HG03565 (cell line): ENCODE measurements around the gene GSK3B.

Experiments
- ATAC-seq: cut with Tn5 transposase; IDR thresholded peaks from one replicate; pipeline ENCODE4 v1.9.1; 2021; ENCODE audit warnings: mild to moderate bottlenecking, moderate library complexity; ENCODE audit not compliant: unreplicated experiment

The GSK3B gene

GRCh38 chr3:119950666-119951325, 143.5 kb downstream of the GSK3B start:
- ATAC-seq, result no peak

DNA sequence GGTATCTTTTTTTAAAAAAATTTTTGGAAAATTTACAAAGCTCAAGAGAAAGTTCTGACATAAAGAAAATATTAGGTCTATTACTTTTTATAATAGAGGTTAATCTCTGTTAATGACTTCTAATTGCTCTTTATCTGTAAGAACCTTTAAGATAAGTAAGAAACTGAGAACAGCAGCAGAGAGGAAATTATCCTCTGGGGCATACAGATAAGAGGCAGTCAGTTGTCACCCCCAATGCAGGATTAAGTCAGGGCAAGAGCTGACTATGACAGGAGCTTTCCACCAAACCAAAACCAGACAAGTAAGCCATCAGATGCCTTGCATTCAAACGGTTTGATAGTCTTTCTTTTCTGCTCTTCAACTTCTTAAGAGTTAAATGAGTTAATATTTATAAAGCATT, 149.0 kb downstream of the GSK3B start:
- ATAC-seq, result no peak

DNA sequence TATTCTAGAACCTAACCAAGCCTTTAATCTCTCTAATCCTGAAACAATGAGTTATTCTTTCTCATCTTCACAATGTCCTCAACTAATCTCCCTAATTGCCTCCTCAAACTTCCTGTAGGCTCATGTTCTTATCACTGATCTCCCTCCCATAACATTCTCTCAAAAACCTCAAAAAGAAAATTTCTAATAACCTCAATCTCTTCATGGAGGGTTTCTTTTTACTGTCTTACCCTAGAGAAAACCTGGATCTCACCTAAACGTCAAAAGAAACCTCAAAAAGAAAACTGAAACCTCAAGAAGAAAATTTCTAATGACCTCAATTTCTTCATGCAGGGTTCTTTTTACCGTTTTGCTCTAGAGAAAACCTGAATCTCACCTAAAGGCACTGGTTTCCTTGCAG, 150.2 kb downstream of the GSK3B start:
- no peak for ATAC-seq

DNA sequence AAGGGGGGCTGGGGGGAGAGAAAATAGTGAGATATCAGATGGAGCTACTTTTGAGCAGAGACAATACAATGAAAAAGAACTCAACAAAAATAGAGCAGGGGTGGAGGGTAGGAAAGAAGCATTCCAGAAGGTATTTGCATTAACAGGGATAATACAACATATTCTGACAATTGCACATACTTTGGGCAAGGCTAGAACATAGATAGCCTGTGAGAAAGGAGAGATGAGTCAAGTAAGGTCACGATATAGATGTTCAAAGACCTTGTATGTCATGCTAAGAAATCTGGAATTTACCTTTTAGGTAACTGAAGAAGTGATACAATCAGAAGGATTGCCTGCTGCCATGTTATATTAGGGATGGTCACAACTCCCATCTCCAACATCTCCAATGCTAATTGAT, 155.2 kb downstream of the GSK3B start:
- no peak for ATAC-seq

DNA sequence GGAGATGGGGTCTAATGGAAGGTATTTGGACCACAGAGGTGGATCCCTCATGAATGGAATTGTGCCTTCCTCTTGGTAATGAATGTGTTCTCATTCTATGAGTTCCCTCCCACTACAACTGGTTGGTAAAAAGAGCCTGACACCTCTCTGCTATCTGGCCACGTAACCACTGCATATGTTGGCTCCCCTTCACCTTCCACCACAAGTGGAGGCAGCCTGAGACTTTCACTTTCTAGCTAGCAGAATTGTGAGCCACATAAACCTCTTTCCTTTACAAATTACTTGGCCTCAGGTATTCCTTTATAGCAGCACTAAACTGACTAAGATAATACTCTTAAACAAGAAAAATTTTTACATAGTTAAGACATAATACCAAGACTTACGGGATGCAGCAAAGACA, 157.0 kb downstream of the GSK3B start:
- ATAC-seq, result peak; percentile 94

GRCh38 chr3:119934249-119934648, 160.0 kb downstream of the GSK3B start:
- ATAC-seq, result no peak

DNA sequence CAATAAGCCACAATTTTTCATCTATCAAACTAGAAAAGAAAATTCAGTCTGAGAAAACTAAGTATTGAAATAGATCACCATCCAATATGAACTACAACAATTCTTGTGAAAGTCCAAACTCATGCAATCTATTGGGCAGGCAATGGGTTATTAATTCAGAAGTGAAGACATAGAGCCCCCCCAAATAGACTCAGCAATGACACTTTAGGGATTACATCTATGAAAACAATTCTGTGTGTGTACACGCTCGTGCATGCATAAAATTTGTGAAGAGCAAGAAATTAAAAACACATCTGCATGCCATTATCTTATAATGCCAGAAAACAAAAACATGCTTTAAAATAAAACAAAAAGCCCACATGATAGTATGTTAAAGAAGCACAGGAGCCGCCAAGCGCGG, 161.0 kb downstream of the GSK3B start:
- ATAC-seq, result no peak

- no peak for ATAC-seq
These were observed 164.0 kb downstream of the GSK3B start for GRCh38 chr3:119930286-119930685.

DNA sequence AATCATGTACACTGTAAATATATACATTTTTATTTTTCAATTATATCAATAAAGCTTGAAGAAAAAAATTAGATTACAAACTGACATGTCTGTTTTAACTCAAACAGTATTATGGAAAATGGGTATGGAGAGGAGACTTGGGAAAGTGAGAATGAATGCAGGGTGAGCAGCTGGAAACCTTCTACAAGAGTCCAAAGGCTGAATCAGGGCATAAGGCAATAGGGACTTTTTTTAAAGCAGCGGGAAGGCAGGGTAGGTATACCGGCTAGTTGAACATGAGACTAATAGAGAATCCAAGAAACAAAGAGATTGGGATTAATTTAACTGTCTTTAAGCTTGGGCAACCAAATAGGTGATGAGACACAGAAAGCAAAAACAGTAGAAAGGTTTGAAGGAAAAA, 167.1 kb downstream of the GSK3B start:
- no peak for ATAC-seq

DNA sequence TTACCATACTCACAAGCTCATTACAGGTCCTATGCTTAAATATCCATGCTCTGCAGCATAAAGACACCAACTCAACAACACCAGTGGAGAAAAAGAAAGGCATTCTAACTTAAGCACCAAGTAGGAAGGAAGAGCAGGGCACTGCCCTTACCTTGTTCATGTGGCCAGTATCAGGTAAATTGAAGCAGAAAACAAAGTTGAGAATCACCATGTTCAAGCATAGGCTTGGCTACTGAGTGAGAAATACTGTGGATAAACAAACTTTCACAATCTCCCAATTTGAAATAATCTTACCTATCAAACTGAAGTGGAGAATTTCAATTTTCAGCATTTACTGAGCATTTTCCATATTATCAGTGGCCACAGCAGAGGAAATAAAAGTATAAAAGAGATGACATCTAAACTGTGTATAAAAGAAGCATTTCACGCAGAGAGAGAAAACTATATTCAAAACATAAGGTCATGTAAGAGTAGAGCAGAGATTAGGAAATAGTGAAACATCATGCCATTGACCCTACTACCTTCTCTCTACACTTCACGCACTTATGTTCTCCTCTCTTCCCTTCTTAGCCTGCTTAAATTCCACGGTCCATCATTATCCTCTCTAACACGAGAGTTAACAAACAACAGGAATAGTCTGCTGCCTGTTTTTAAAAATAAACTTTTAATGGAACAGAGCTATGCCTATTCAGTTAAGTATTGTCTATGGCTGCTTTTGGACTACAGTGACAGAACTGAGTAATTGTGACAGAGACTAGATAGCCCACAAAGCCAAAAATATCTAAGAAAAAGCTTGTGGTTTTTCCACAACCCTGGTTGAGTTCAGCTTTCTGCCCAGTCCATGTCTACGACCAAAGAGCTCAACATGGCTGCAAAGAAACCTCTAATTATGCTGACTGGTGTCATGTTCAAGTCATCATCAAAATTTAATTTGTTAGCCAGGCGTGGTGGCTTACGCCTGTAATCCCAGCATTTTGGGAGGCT, 169.8 kb downstream of the GSK3B start:
- no peak for ATAC-seq

DNA sequence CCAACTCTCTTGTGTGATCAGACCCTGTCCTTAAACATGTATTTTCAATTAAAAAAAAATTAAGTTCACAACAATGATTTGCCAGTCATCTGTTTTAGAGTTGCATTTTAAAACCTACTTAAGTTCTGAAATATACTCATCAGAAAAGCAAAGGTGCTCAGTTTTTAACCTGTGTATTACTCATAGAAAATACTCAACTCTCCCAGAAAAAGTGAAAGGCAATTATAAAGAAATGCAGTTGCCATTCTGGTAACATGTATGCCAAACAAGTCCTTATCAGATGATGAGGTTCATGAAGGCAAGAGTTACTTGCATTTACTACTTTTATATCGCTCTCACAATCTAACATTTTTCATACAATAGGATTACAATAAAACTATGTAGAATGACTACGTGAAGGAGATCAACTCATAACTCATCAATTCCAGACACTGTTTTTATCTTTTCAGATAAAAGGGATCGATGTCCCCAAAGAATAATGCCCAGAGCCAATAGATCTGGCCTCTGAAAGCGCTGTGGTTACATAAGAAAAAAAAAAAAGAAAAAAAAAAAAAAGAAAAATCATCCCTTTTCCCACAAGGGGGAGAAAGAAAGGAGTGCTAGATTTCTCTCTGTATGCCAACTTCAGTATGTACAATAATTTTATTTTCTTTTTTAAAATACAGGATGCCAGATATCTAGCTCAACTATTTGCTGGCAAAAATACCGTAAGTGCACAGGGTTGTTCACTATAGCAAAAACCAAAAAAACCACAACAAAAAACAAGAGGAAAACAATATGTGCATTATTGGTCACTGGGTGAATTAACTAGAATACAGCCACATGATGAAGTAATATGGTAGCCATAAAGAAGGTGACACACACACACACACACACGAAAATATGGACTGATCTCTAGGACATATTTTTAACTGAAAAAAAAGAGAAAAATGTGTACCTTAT, 175.0 kb downstream of the GSK3B start:
- ATAC-seq, result no peak

DNA sequence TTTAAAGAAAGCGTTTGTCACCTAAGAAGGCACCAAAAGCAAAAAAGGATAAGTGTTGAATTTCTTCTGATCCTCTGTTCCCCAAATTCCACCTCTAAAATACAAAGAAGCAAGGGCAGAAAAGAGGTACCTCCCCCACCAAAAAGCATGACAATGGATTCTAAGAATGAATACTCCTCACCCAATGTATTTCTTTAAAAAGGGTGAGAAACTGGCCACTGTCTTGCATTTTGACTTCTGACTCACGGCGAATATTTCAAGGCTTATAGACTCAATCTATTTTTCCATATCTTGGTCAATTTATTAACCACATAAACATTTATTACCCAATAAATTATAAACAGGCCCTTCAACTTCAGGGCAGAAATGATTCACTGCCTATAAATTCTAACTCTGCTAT, 181.2 kb downstream of the GSK3B start:
- no peak for ATAC-seq

DNA sequence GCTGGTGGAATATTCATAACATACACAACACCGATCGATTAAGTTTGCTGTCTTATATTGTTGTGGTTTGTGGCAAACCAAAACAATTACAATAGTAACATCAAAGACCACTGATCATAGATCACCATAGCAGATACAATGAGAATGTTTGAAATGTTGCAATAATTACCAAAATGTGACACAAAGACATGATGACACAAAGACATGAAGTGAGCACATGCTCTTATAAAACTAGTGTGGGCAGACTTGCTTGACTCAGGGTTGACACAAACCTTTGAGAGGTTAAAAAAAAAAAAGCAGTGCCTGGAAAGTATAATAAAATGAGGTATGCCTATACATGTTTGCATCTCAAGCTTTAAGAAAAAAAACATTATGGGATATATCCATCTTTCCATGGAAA, 182.0 kb downstream of the GSK3B start:
- peak; percentile 11 for ATAC-seq

DNA sequence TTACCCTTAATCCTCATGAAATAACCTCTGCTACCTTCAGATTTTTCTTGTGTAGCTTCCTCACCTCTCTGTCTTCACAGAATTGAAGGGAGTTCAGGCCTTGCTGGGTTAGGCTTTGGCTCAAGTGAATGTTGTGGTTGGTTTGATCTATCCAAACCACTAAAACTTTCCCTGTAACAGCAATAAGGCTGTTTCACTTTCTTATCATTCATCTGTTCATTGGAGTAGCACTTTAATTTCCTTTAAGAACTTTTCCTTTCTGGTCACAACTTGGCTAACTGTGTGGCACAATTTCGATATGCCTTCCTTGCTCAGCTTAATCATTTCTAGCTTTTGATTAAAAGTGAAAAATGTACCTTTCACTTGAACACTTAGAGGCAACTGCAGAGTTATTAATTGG, 182.5 kb downstream of the GSK3B start:
- ATAC-seq, result peak; percentile 38

- ATAC-seq, result no peak
These were observed 192.2 kb downstream of the GSK3B start for GRCh38 chr3:119902061-119902460.

GRCh38 chr3:119901148-119901547, 193.1 kb downstream of the GSK3B start:
- ATAC-seq, result no peak

DNA sequence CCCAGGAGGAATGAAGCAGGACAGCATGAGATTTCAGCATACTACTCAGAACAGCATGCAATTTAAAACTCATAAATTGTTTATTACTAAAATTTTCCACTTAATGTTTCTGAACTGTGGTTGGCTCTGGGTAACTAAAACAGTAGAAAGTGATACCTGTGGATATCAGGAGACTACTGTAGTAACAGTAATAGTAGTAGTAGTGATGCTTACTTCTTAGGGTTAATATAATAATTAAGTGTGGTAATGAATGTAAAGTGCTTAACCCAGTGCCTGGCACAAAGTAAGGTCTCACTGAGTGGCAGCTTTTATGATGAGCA, 195.1 kb downstream of the GSK3B start:
- ATAC-seq, result no peak

- ATAC-seq, result no peak
These were observed 195.6 kb downstream of the GSK3B start for GRCh38 chr3:119898478-119899191.

- ATAC-seq, result no peak
These were observed 200.1 kb downstream of the GSK3B start for GRCh38 chr3:119894195-119894594.

- no peak for ATAC-seq
These were observed 200.5 kb downstream of the GSK3B start for GRCh38 chr3:119893769-119894168.
